HG02885 (cell line): ENCODE data around the gene EPB41L4B.

Source experiments
- ATAC-seq: cut with Tn5 transposase; IDR thresholded peaks from one replicate; pipeline ENCODE4 v1.9.1; 2021; ENCODE audit warnings: mild to moderate bottlenecking; ENCODE audit not compliant: unreplicated experiment, poor library complexity

The EPB41L4B gene

GRCh38 chr9:109321727-109322126 is 868 bp upstream of the EPB41L4B start:
- no peak for ATAC-seq

GRCh38 chr9:109320331-109320741 is 523 bp downstream of the EPB41L4B start:
- peak; percentile 45 for ATAC-seq

- ATAC-seq: peak; percentile 12
Measured at GRCh38 chr9:109319626-109320241, 1.1 kb downstream of the EPB41L4B start.

GRCh38 chr9:109319017-109319625 is 1.7 kb downstream of the EPB41L4B start:
- no peak for ATAC-seq

GRCh38 chr9:109317979-109318741 is 2.7 kb downstream of the EPB41L4B start:
- ATAC-seq: no peak

GRCh38 chr9:109317311-109317978 is 3.4 kb downstream of the EPB41L4B start:
- no peak for ATAC-seq

GRCh38 chr9:109316207-109316640 is 4.6 kb downstream of the EPB41L4B start:
- ATAC-seq: no peak

GRCh38 chr9:109315480-109316206 is 5.2 kb downstream of the EPB41L4B start:
- ATAC-seq: no peak

- no peak for ATAC-seq
Measured at GRCh38 chr9:109314011-109314531, 6.8 kb downstream of the EPB41L4B start.

- no peak for ATAC-seq
Measured at GRCh38 chr9:109313351-109313750, 7.5 kb downstream of the EPB41L4B start.

- no peak for ATAC-seq
Measured at GRCh38 chr9:109312783-109313182, 8.1 kb downstream of the EPB41L4B start.

GRCh38 chr9:109311731-109312130 is 9.1 kb downstream of the EPB41L4B start:
- peak; percentile 91 for ATAC-seq

GRCh38 chr9:109311286-109311685 is 9.6 kb downstream of the EPB41L4B start:
- no peak for ATAC-seq

- ATAC-seq: no peak
Measured at GRCh38 chr9:109310486-109310901, 10.4 kb downstream of the EPB41L4B start.

- no peak for ATAC-seq
Measured at GRCh38 chr9:109309282-109309681, 11.6 kb downstream of the EPB41L4B start.

GRCh38 chr9:109307380-109308240 is 13.2 kb downstream of the EPB41L4B start:
- no peak for ATAC-seq

GRCh38 chr9:109305801-109306200 is 15.1 kb downstream of the EPB41L4B start:
- no peak for ATAC-seq

- no peak for ATAC-seq
Measured at GRCh38 chr9:109304347-109304746, 16.5 kb downstream of the EPB41L4B start.

GRCh38 chr9:109303900-109304299 is 17.0 kb downstream of the EPB41L4B start:
- ATAC-seq: no peak
